H9 (cell line): ENCODE data around the gene XPO1. TPM values are rescaled to one million over a fixed set of nuclear protein-coding genes. Genes with fewer than 3 reads are reported as not detected.

Source experiments
- DNase-seq: peaks from one replicate; pipeline ENCODE4 v3.0.0-alpha.2; 2017
- H2AFZ ChIP-seq: one replicate; pipeline ENCODE4 v1.6.1; 2013; ENCODE audit warnings: mild to moderate bottlenecking, low read length, control low read depth, moderate library complexity
- H2AK5ac ChIP-seq: 2 replicates; pipeline ENCODE4 v1.6.1; 2013; ENCODE audit warnings: low read length, control low read depth, mixed read lengths; ENCODE audit not compliant: insufficient read length
- H2BK120ac ChIP-seq: one replicate; pipeline ENCODE4 v1.6.1; 2013; ENCODE audit warnings: low read depth, mild to moderate bottlenecking, low read length, control low read depth, inconsistent platforms; ENCODE audit not compliant: poor library complexity, severe bottlenecking
- H2BK12ac ChIP-seq: 2 replicates; pipeline ENCODE4 v1.6.1; 2013; ENCODE audit warnings: low read length, control low read depth, mixed read lengths, low read depth; ENCODE audit not compliant: insufficient read length
- H2BK15ac ChIP-seq: 2 replicates; pipeline ENCODE4 v1.6.1; 2013; ENCODE audit warnings: low read depth, low read length, control low read depth
- H2BK20ac ChIP-seq: one replicate; pipeline ENCODE4 v1.6.1; 2013; ENCODE audit warnings: low read depth, mild to moderate bottlenecking, low read length, control low read depth, inconsistent platforms; ENCODE audit not compliant: poor library complexity, severe bottlenecking
- H2BK5ac ChIP-seq: 2 replicates; pipeline ENCODE4 v1.6.1; 2013; ENCODE audit warnings: low read length, control low read depth, mixed read lengths; ENCODE audit not compliant: insufficient read length
- H3K14ac ChIP-seq: 2 replicates; pipeline ENCODE4 v1.6.1; 2013; ENCODE audit warnings: low read length, control low read depth; ENCODE audit not compliant: insufficient read depth
- H3K18ac ChIP-seq: 2 replicates; pipeline ENCODE4 v1.6.1; 2013; ENCODE audit warnings: low read depth, mild to moderate bottlenecking, mixed read lengths, low read length, control low read depth; ENCODE audit not compliant: insufficient read length
- H3K23ac ChIP-seq: 2 replicates; pipeline ENCODE4 v1.6.1; 2013; ENCODE audit warnings: low read length, control low read depth, mixed read lengths, low read depth; ENCODE audit not compliant: insufficient read length
- H3K23me2 ChIP-seq: 2 replicates; pipeline ENCODE4 v1.6.1; 2013; ENCODE audit warnings: low read depth, mild to moderate bottlenecking, mixed read lengths, low read length, control low read depth; ENCODE audit not compliant: insufficient read length, poor library complexity, severe bottlenecking
- H3K27ac ChIP-seq: 2 replicates; pipeline ENCODE4 v1.5.1; 2013; ENCODE audit warnings: low read length, control low read depth, mixed read lengths, low read depth; ENCODE audit not compliant: insufficient read length
- H3K27me3 ChIP-seq: 2 replicates; pipeline ENCODE4 v1.6.1; 2013; ENCODE audit warnings: low read length, control low read depth, inconsistent platforms; ENCODE audit not compliant: insufficient read depth
- H3K4ac ChIP-seq: 2 replicates; pipeline ENCODE4 v1.6.1; 2013; ENCODE audit warnings: low read depth, mild to moderate bottlenecking, control low read depth, inconsistent platforms, low read length, moderate library complexity
- H3K4me1 ChIP-seq: 2 replicates; pipeline ENCODE4 v1.6.1; 2013; ENCODE audit warnings: low read length, control low read depth, inconsistent platforms; ENCODE audit not compliant: insufficient read depth
- H3K4me2 ChIP-seq: 2 replicates; pipeline ENCODE4 v1.6.1; 2013; ENCODE audit warnings: low read length, control low read depth, mixed read lengths; ENCODE audit not compliant: insufficient read length, insufficient read depth
- H3K56ac ChIP-seq: 2 replicates; pipeline ENCODE4 v1.6.1; 2013; ENCODE audit warnings: low read depth, mild to moderate bottlenecking, mixed read lengths, low read length, control low read depth; ENCODE audit not compliant: insufficient read length
- H3K79me1 ChIP-seq: 2 replicates; pipeline ENCODE4 v1.6.1; 2013; ENCODE audit warnings: low read depth, mild to moderate bottlenecking, moderate library complexity, low read length, control low read depth, inconsistent platforms; ENCODE audit not compliant: insufficient read depth, poor library complexity, severe bottlenecking
- H3K79me2 ChIP-seq: 2 replicates; pipeline ENCODE4 v1.6.1; 2013; ENCODE audit warnings: low read length, control low read depth, inconsistent platforms; ENCODE audit not compliant: insufficient read depth
- H3K9ac ChIP-seq: 2 replicates; pipeline ENCODE4 v1.6.1; 2013; ENCODE audit warnings: low read length, control low read depth, mixed read lengths; ENCODE audit not compliant: insufficient read length; ENCODE audit errors: extremely low read depth
- H3K9me3 ChIP-seq: one replicate; pipeline ENCODE4 v1.6.1; 2013; ENCODE audit warnings: low read depth, low read length, inconsistent platforms; ENCODE audit not compliant: control insufficient read depth
- H3T11ph ChIP-seq: one replicate; pipeline ENCODE4 v1.6.1; 2013; ENCODE audit warnings: mild to moderate bottlenecking, low read length, control low read depth, inconsistent platforms
- H4K20me1 ChIP-seq: one replicate; pipeline ENCODE4 v1.6.1; 2013; ENCODE audit not compliant: control insufficient read depth, insufficient read length, insufficient read depth
- H4K5ac ChIP-seq: 2 replicates; pipeline ENCODE4 v1.6.1; 2013; ENCODE audit warnings: low read depth, mild to moderate bottlenecking, mixed read lengths, low read length, control low read depth; ENCODE audit not compliant: insufficient read length
- H4K8ac ChIP-seq: replicated peaks from 2 replicates; pipeline ENCODE4 v1.6.1; 2013; ENCODE audit warnings: low read length, control low read depth, mixed read lengths, low read depth; ENCODE audit not compliant: insufficient read length
- H4K91ac ChIP-seq: 2 replicates; pipeline ENCODE4 v1.6.1; 2013; ENCODE audit warnings: low read depth, mild to moderate bottlenecking, moderate library complexity, mixed read lengths, low read length, control low read depth; ENCODE audit not compliant: insufficient read length
- H3K27ac Mint-ChIP-seq, 3 experiments: 2 replicates in 2 of 3; 3 replicates in 1 of 3; pipeline ENCODE4 v1.8.0; 2020 to 2021; ENCODE audit warnings: mixed read lengths in 3 of 3, mild to moderate bottlenecking in 1 of 3, moderate library complexity in 1 of 3
- H3K27me3 Mint-ChIP-seq: 2 replicates; pipeline ENCODE4 v1.8.0; 2021; ENCODE audit warnings: low read depth, mild to moderate bottlenecking, moderate library complexity, mixed read lengths
- H3K36me3 Mint-ChIP-seq, 3 experiments: 2 replicates in 2 of 3; 3 replicates in 1 of 3; pipeline ENCODE4 v1.8.0; 2020 to 2021; ENCODE audit warnings: low read depth in 3 of 3, mixed read lengths in 3 of 3; ENCODE audit not compliant: insufficient read depth in 1 of 3
- H3K4me1 Mint-ChIP-seq, 2 experiments: 2 replicates each; pipeline ENCODE4 v1.8.0; 2020; ENCODE audit warnings: mixed read lengths in 2 of 2
- H3K4me3 Mint-ChIP-seq, 2 experiments: 2 replicates in 1 of 2; 3 replicates in 1 of 2; pipeline ENCODE4 v1.8.0; 2020 to 2021; ENCODE audit warnings: mild to moderate bottlenecking in 2 of 2, mixed read lengths in 2 of 2, moderate library complexity in 1 of 2
- H3K9me3 Mint-ChIP-seq, 2 experiments: 2 replicates in 1 of 2; 3 replicates in 1 of 2; pipeline ENCODE4 v1.8.0; 2020; ENCODE audit warnings: mild to moderate bottlenecking in 2 of 2, mixed read lengths in 2 of 2, moderate library complexity in 1 of 2
- WGBS: extraction: QIAGEN DNeasy Blood & Tissue Kit; methylation state at CpG from one replicate; pipeline ENCODE4 v1.1.7; 2013; ENCODE audit warnings: missing lambda C conversion rate, low lambda C conversion rate, mixed read lengths; ENCODE audit not compliant: insufficient read length; ENCODE audit errors: extremely low coverage; 5-methylcytosine and 5-hydroxymethylcytosine counted together
- total RNA-seq: library from RNA; stranded (reverse); gene quantifications from 2 replicates; pipeline ENCODE4 v1.2.1, GENCODE V29; 2021
- TF ChIP-seq, protein P1 (sequence below): fragments of 200-600 bp; sonication (generic); conservative IDR thresholded peaks from 3 replicates; pipeline ENCODE4 v1.8.0; 2021; ENCODE audit warnings: antibody characterized with exemption, mild to moderate bottlenecking

Gene XPO1
- total RNA-seq, 1 experiment from 2014 or later = 320 TPM

- H2AFZ ChIP-seq = no peak overlapping the region
- H3T11ph ChIP-seq = no peak overlapping the region
- H3K4me2 ChIP-seq = no peak overlapping the region
- H3K56ac ChIP-seq = no peak overlapping the region
- no peak overlapping the region for H3K14ac ChIP-seq
- H2BK20ac ChIP-seq = no peak overlapping the region
- H3K9ac ChIP-seq = no peak overlapping the region
- no peak overlapping the region for H3K4ac ChIP-seq
- H2BK15ac ChIP-seq = no peak overlapping the region
- H3K27me3 Mint-ChIP-seq = no peaks in the 10 kb centered on the region
- no peak for DNase-seq
- no peak overlapping the region for H3K27ac ChIP-seq
- no peak overlapping the region for H3K18ac ChIP-seq
- no peak overlapping the region for H2BK120ac ChIP-seq
- H3K79me2 ChIP-seq = peaks cover 41% of the 10 kb centered on the region; the same call in 1 of the 2 replicates
- no peak overlapping the region for H4K91ac ChIP-seq
- no peak overlapping the region for H2BK12ac ChIP-seq
- H3K36me3 Mint-ChIP-seq = peaks cover 13 to 21% (median 18%) of the 10 kb centered on the region in 3 experiments; a peak in 6 of 7 replicates
- no peak overlapping the region for H3K23ac ChIP-seq
- no peaks in the 10 kb centered on the region for H3K79me1 ChIP-seq
- H2AK5ac ChIP-seq = no peak overlapping the region
- H3K27me3 ChIP-seq = no peaks in the 10 kb centered on the region
- H3K4me3 Mint-ChIP-seq = no peak overlapping the region
- H2BK5ac ChIP-seq = no peak overlapping the region
- TF ChIP-seq, protein P1, sequence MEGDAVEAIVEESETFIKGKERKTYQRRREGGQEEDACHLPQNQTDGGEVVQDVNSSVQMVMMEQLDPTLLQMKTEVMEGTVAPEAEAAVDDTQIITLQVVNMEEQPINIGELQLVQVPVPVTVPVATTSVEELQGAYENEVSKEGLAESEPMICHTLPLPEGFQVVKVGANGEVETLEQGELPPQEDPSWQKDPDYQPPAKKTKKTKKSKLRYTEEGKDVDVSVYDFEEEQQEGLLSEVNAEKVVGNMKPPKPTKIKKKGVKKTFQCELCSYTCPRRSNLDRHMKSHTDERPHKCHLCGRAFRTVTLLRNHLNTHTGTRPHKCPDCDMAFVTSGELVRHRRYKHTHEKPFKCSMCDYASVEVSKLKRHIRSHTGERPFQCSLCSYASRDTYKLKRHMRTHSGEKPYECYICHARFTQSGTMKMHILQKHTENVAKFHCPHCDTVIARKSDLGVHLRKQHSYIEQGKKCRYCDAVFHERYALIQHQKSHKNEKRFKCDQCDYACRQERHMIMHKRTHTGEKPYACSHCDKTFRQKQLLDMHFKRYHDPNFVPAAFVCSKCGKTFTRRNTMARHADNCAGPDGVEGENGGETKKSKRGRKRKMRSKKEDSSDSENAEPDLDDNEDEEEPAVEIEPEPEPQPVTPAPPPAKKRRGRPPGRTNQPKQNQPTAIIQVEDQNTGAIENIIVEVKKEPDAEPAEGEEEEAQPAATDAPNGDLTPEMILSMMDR = no peak
- peaks cover 0 to 4% of the 10 kb centered on the region in 2 experiments; a peak in 1 of 4 replicates for H3K4me1 Mint-ChIP-seq
- H3K9me3 ChIP-seq = no peaks in the 10 kb centered on the region
- no peak overlapping the region for H4K5ac ChIP-seq
- peaks cover 2 to 3% of the 10 kb centered on the region in 2 experiments; a peak in 1 of 5 replicates for H3K9me3 Mint-ChIP-seq
- H3K4me1 ChIP-seq = no peaks in the 10 kb centered on the region
- H3K23me2 ChIP-seq = no peaks in the 10 kb centered on the region
- no CpG with 5 or more reads among the region's 9 CpGs for WGBS
- H4K20me1 ChIP-seq = no peaks in the 10 kb centered on the region
- no peak overlapping the region for H4K8ac ChIP-seq
- H3K27ac Mint-ChIP-seq = no peak overlapping the region
These were observed 87.0 kb downstream of the XPO1 start for GRCh38 chr2:61451178-61451577.
